Parietal lobe (tissue), 1 donor: ENCODE data around the gene TBL2. TPM values are rescaled to one million over a fixed set of nuclear protein-coding genes. Genes with fewer than 3 reads are reported as not detected.

Experiments
- total RNA-seq: library from RNA; depleted of rRNA; stranded (reverse); fragments of >200 nt; gene quantifications from one replicate; pipeline ENCODE4 v1.2.3, GENCODE V29; 2014

The TBL2 gene, protein sequence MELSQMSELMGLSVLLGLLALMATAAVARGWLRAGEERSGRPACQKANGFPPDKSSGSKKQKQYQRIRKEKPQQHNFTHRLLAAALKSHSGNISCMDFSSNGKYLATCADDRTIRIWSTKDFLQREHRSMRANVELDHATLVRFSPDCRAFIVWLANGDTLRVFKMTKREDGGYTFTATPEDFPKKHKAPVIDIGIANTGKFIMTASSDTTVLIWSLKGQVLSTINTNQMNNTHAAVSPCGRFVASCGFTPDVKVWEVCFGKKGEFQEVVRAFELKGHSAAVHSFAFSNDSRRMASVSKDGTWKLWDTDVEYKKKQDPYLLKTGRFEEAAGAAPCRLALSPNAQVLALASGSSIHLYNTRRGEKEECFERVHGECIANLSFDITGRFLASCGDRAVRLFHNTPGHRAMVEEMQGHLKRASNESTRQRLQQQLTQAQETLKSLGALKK
- total RNA-seq = 25.4 TPM

DNA sequence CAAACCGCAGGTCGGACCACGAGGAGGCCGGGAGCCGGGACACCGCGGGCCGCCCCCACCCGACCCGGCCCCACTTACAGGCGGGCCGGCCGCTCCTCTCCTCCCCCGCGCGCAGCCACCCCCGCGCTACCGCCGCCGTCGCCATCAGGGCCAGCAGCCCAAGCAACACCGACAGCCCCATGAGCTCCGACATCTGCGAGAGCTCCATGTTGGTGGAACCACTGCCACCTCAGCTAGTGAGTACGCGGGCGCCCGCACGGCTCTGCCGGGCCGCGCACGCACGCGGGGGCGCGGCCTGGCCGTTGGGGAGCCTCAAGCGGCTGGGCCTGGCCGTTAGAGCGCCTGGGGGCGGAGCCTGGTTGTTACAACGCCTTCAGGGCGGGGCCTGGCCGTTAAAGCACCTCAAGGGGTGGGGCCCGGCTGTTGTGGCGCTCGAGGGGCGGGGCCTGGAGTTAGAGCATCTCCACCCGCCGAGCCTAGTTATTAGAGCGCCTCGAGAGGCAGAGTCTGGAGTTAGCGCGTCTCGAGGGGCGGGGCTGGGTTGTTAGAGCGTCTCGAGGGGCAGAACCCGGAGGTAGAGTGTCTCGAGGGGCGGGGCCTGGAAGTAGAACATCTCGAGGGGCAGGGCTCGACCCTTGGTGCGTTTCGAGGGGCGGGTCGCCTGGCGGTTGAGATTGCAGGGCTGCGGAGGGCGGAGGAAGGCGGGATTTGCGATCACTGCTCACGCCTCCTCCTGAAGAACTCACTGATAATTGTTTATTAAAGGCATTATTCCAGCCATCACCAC lies at the start of gene TBL2:
TBL2 (minus strand) TSS at position 238 of the 787 bp plus-strand sequence; CDS start at position 208, 30 bp downstream.

DNA sequence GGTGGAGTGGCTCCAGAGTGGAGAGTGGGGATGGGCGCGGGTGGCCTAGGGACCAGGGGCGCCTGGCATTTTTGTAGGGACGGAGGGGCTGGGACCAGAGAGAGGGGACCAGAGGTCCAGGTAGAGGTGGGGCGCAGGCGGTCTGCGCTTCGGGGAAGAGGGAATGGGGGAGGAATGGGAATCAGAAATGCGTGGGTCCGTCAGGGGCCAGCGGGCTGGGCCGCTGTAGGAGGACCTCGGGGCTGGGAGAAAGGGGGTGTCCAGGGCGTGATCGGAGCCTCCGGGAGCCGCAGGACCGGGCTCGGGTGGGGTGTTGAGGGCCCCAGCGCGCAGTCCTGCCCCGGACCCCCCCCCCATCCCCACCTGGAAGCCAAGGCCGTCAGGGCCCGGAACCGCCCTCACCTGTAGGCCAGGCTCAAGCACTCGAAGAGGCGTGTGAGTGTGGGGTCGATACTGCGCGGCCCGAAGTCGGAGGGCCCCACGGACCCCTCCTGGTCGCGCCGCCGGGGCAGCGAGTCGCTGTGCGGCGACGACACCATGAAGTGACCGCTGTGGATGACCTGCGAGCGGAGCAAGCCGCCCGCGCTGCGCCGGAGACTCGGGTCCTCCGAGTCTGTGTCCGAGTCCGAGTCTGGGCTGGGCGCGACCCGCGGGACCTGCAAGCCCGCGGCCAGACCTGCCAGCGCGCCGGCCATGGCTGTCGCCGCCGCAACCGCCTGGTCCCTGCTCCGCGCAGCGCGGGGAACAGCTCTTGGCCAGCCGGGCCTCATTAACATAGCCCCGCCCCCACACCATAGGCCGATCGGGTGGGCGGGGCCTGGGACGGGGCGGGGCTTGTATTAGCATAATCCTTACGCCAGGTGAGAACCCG lies 45.7 kb upstream of the TBL2 start, which contains the start of gene MLXIPL:
MLXIPL (minus strand) TSS at position 725 of the 871 bp plus-strand sequence; CDS start at position 695, 30 bp downstream.

DNA sequence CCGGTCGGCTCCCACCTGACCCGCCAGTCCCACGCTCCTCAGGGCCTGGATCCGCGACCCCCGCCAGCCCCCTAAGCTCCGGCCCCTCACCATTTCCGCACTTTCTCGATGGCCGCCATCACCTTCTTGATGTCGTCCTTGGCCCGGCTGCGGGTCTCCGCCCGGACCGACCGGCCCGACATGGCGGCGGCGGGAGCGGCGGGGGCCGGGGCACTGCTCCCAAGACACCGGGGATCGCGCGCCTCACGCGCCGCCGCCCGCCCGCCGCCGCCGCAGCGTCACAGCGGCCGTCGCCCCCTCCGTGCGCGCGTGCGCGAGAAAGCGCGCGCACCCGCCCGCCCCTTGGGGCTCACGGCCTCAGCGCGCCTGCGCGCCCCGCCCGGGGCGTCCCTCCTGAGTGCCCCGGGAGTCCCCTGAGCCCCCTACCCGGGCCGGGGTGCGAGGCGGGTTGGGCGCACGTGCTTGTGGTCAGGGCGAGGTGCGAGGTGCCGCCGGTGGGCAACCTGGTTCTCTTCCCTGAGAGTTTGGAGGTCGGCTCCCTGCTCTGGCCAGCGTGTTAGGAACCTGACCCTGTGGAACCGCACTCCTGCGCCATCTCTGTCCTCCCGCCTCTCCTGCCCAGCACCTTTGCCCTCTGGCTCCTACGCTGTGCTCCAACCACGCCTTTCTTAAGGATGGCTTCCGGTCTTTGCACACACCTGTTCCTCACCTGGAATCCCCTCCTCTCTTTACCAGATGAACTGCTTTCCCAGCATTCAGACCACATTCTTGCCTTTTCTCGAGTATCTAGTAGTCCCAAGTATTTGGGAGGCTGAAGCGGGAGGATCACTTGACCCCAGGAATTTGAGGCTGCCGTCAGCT lies 20.8 kb downstream of the TBL2 start, which contains the start of gene BCL7B:
BCL7B (minus strand) TSS at position 294 of the 861 bp plus-strand sequence; CDS start at position 182, 112 bp downstream.

DNA sequence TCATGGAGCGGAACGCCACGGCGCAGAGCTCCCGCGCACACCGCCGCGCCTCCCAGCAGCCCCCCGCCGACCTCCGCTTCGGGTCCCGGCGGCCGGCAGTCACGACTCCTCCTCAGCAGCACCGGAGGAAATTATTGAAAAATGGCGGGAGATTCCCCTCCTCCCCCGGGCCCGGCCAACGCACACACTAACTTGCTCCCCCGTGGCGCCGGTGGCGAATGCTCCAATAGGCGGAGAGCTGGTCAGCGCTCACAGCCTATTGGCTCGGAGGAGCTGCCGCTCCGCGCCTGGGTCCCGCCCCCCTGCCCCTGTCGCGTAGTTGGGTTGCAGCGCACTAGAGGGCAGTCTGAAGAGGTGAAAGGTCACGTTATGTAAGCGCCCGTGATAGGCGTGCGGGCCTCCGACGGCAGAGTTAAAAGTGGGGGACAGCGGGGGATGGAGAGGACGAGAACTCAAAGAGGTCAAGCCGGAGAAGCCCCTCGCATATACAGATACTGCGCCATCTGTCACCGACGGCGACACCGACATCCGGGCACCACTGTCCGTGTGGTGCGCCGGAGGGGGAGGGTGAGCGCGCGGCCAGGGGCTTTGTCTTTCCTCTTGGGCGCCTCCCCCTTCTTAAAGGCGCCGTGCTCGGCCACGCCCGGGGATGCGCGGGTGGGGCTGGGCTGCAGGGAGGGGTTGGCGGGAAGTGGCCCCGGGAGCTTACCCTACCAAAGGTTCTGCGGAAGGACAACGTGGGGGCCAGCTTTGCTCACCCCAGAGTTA lies 56.1 kb downstream of the TBL2 start, which contains the start of gene BAZ1B:
BAZ1B (minus strand) TSS at position 189 of the 768 bp plus-strand sequence. CDS start 360 bp downstream, outside the sequence.

Other genes starting within 250 kb of the TBL2 start
- gene FZD9, start 144.8 kb downstream of the TBL2 start, total RNA-seq = 2.2 TPM
- 68.5 TPM for gene BAZ1B, start 56.3 kb downstream of the TBL2 start, total RNA-seq
- 10.0 TPM for gene BCL7B, start 20.9 kb downstream of the TBL2 start, total RNA-seq
- under 0.01 TPM for gene MLXIPL, start 45.9 kb upstream of the TBL2 start, total RNA-seq
- 19.4 TPM for gene VPS37D, start 89.3 kb upstream of the TBL2 start, total RNA-seq
- 4.4 TPM for gene DNAJC30, start 104.9 kb upstream of the TBL2 start, total RNA-seq
- 24.4 TPM for gene BUD23, start 105.0 kb upstream of the TBL2 start, total RNA-seq
- gene STX1A, start 141.1 kb upstream of the TBL2 start, total RNA-seq = 74.5 TPM
- gene ABHD11, start 160.2 kb upstream of the TBL2 start, total RNA-seq = 7.5 TPM
- not detected for gene CLDN3, start 191.7 kb upstream of the TBL2 start, total RNA-seq